Activated CD4-positive, alpha-beta memory T cell treated with anti-CD3 and anti-CD28 coated beads, Interleukin-2, amount 10 ng/mL, durations not matched to agents 7 days and 5 days (primary cell): Measurements from ENCODE around the gene PCDH12. TPM values are rescaled to one million over a fixed set of nuclear protein-coding genes. Genes with fewer than 3 reads are reported as not detected.
"Not testable (repeated sequence)": the region's sequence is repeated elsewhere in the genome, so short reads cannot be mapped to it uniquely, and the experiment has no call there.

ENCODE experiments used
- CTCF ChIA-PET: fragments of 350-600 bp; sonication (Branson Sonifier 250); formaldehyde crosslinking; loops from one replicate; lab custom pipeline; 2021; ENCODE audit warnings: antibody characterized with exemption, inconsistent platforms; lab: Charles Lee
- POLR2A ChIA-PET: fragments of 350-600 bp; sonication (Branson Sonifier 250); formaldehyde crosslinking; loops from one replicate; lab custom pipeline; 2021; ENCODE audit warnings: antibody characterized with exemption; lab: Charles Lee
- DNase-seq: peaks from one replicate; pipeline ENCODE4 v3.0.0-alpha.2; 2020
- H3K27ac Mint-ChIP-seq: one replicate; pipeline ENCODE4 v1.8.0; 2021; ENCODE audit warnings: mild to moderate bottlenecking, mixed read lengths
- H3K27me3 Mint-ChIP-seq: one replicate; pipeline ENCODE4 v1.8.0; 2021; ENCODE audit warnings: mixed read lengths
- H3K36me3 Mint-ChIP-seq: one replicate; pipeline ENCODE4 v1.8.0; 2021; ENCODE audit warnings: low read depth, mixed read lengths
- H3K4me1 Mint-ChIP-seq: one replicate; pipeline ENCODE4 v1.8.0; 2021; ENCODE audit warnings: mixed read lengths
- H3K4me3 Mint-ChIP-seq: one replicate; pipeline ENCODE4 v1.8.0; 2021; ENCODE audit warnings: mild to moderate bottlenecking, mixed read lengths
- H3K9me3 Mint-ChIP-seq: one replicate; pipeline ENCODE4 v1.8.0; 2021; ENCODE audit warnings: mixed read lengths
- total RNA-seq, 2 experiments: library from RNA; stranded (reverse); gene quantifications; one replicate each; pipeline ENCODE4 v1.2.3, GENCODE V29; 2021

Gene PCDH12
- total RNA-seq, 2 experiments from 2014 or later = 2.0 to 2.2 TPM

- Mint-ChIP-seq H3K4me3 (no peak overlapping the region), H3K36me3 (peaks cover 58% of the 10 kb centered on the region), H3K9me3 (no peaks in the 10 kb centered on the region), H3K27me3 (no peaks in the 10 kb centered on the region), H3K27ac (no peak overlapping the region), H3K4me1 (peaks cover 8% of the 10 kb centered on the region)
- POLR2A ChIA-PET = interaction anchor here (1.9 kb wide), 1 partner anchor 10 kb away, joined by 7 read pairs; the partner anchor contains the start of gene DELE1
- CTCF ChIA-PET = interaction anchor here (1.3 kb wide), 1 partner anchor 9 kb away, joined by 3 read pairs; no protein-coding TSS in a partner anchor
- DNase-seq = no peak
Observed at GRCh38 chr5:141933151-141933550, 24.9 kb downstream of the PCDH12 start.

- Mint-ChIP-seq H3K9me3 (no peaks in the 10 kb centered on the region), H3K4me3 (no peak overlapping the region), H3K27me3 (no peaks in the 10 kb centered on the region), H3K4me1 (peaks cover 22% of the 10 kb centered on the region), H3K36me3 (peaks cover 69% of the 10 kb centered on the region), H3K27ac (no peak overlapping the region)
- ChIA-PET CTCF (interaction anchor here (0.6 kb wide), 1 partner anchor 29 kb away, joined by 3 read pairs; no protein-coding TSS in a partner anchor), POLR2A (no interaction called here)
- no peak for DNase-seq
Observed at GRCh38 chr5:141931694-141932093, 26.3 kb downstream of the PCDH12 start.

- H3K4me1 Mint-ChIP-seq = peaks cover 28% of the 10 kb centered on the region
- no peak overlapping the region for H3K4me3 Mint-ChIP-seq
- CTCF ChIA-PET = interaction anchor here (1.4 kb wide), 1 partner anchor 39 kb away, joined by 4 read pairs; the partner anchor contains the start of gene RNF14
- no peaks in the 10 kb centered on the region for H3K9me3 Mint-ChIP-seq
- peaks cover 68% of the 10 kb centered on the region for H3K36me3 Mint-ChIP-seq
- POLR2A ChIA-PET = interaction anchor here (0.7 kb wide), 1 partner anchor 14 kb away, joined by 3 read pairs; no protein-coding TSS in a partner anchor
- H3K27ac Mint-ChIP-seq = no peak overlapping the region
- DNase-seq = no peak
- H3K27me3 Mint-ChIP-seq = no peaks in the 10 kb centered on the region
Observed at GRCh38 chr5:141929398-141930058, 28.5 kb downstream of the PCDH12 start.

GRCh38 chr5:141928051-141928450 is 30.0 kb downstream of the PCDH12 start:
- no peak overlapping the region for H3K4me3 Mint-ChIP-seq
- H3K36me3 Mint-ChIP-seq = peaks cover 66% of the 10 kb centered on the region
- H3K27ac Mint-ChIP-seq = peak overlapping the region; percentile 61
- H3K9me3 Mint-ChIP-seq = no peaks in the 10 kb centered on the region
- H3K27me3 Mint-ChIP-seq = no peaks in the 10 kb centered on the region
- CTCF ChIA-PET = interaction anchor here (1.0 to 2.2 kb wide), 2 partner anchors 33 to 41 kb away, joined by 4 to 6 read pairs; partner anchors contain the start of gene RNF14
- POLR2A ChIA-PET = no interaction called here
- no peak for DNase-seq
- peaks cover 35% of the 10 kb centered on the region for H3K4me1 Mint-ChIP-seq

- POLR2A ChIA-PET = no interaction called here
- Mint-ChIP-seq H3K4me3 (no peak overlapping the region), H3K36me3 (peaks cover 57% of the 10 kb centered on the region), H3K27ac (no peak overlapping the region), H3K9me3 (no peaks in the 10 kb centered on the region), H3K4me1 (peaks cover 41% of the 10 kb centered on the region), H3K27me3 (no peaks in the 10 kb centered on the region)
- CTCF ChIA-PET = interaction anchor here (0.6 to 2.2 kb wide), 3 partner anchors 34 to 43 kb away, joined by 3 to 6 read pairs (median 5); partner anchors contain the start of gene RNF14
- no peak for DNase-seq
Observed at GRCh38 chr5:141926434-141926833, 31.6 kb downstream of the PCDH12 start.

- peak within 1 kb of the TSS; percentile 84 for H3K4me3 Mint-ChIP-seq
- H3K4me1 Mint-ChIP-seq = peaks cover 38% of the 10 kb centered on the region
- H3K9me3 Mint-ChIP-seq = no peaks in the 10 kb centered on the region
- H3K27me3 Mint-ChIP-seq = no peaks in the 10 kb centered on the region
- ChIA-PET CTCF (interaction anchor here (0.6 to 6.3 kb wide), 18 partner anchors 9 to 305 kb away, joined by 3 to 54 read pairs (median 4); partner anchors contain the start of genes DIAPH1, HDAC3, PCDH1 and PCDH12), POLR2A (interaction anchor here (0.7 to 2.9 kb wide), 23 partner anchors 8 to 315 kb away, joined by 3 to 49 read pairs (median 5); partner anchors contain the start of genes FCHSD1, PCDH12 and RNF14)
- H3K36me3 Mint-ChIP-seq = peaks cover 35% of the 10 kb centered on the region
- peak within 1 kb of the TSS; percentile 83 for H3K27ac Mint-ChIP-seq
- peak; percentile 94 for DNase-seq
Observed at GRCh38 chr5:141923448-141924313, 34.3 kb downstream of the PCDH12 start, which contains the start of gene DELE1. TSS of gene DELE1 (plus strand) at chr5:141923871. CDS start at chr5:141923942, 71 bp downstream.

- not testable (repeated sequence) for DNase-seq, H3K9me3 Mint-ChIP-seq, H3K27me3 Mint-ChIP-seq
- Mint-ChIP-seq H3K36me3 (peaks cover 28% of the 10 kb centered on the region), H3K4me3 (peak overlapping the region; percentile 84), H3K4me1 (peaks cover 31% of the 10 kb centered on the region), H3K27ac (peak overlapping the region; percentile 83)
- ChIA-PET CTCF (interaction anchor here (0.6 to 6.3 kb wide), 17 partner anchors 8 to 304 kb away, joined by 3 to 54 read pairs (median 4); partner anchors contain the start of genes DIAPH1, HDAC3, PCDH1 and PCDH12), POLR2A (interaction anchor here (0.7 to 2.9 kb wide), 22 partner anchors 9 to 315 kb away, joined by 3 to 49 read pairs (median 5); partner anchors contain the start of genes FCHSD1, PCDH12 and RNF14)
Observed at GRCh38 chr5:141922827-141923447, 35.1 kb downstream of the PCDH12 start.

- Mint-ChIP-seq H3K27ac (no peak overlapping the region), H3K4me1 (peaks cover 18% of the 10 kb centered on the region), H3K27me3 (peaks cover 12% of the 10 kb centered on the region), H3K4me3 (no peak overlapping the region), H3K36me3 (peaks cover 12% of the 10 kb centered on the region), H3K9me3 (no peaks in the 10 kb centered on the region)
- POLR2A ChIA-PET = no interaction called here
- DNase-seq = no peak
- CTCF ChIA-PET = interaction anchor here (2.1 to 6.3 kb wide), 2 partner anchors 40 to 229 kb away, joined by 6 to 54 read pairs; no protein-coding TSS in a partner anchor
Observed at GRCh38 chr5:141920771-141921170, 37.2 kb downstream of the PCDH12 start.

- CTCF ChIA-PET = interaction anchor here (1.1 to 6.3 kb wide), 2 partner anchors 41 to 226 kb away, joined by 3 to 54 read pairs; no protein-coding TSS in a partner anchor
- POLR2A ChIA-PET = no interaction called here
- Mint-ChIP-seq H3K4me3 (no peak overlapping the region), H3K27ac (no peak overlapping the region), H3K36me3 (peaks cover 6% of the 10 kb centered on the region), H3K27me3 (peaks cover 24% of the 10 kb centered on the region), H3K9me3 (no peaks in the 10 kb centered on the region), H3K4me1 (peaks cover 17% of the 10 kb centered on the region)
- no peak for DNase-seq
Observed at GRCh38 chr5:141919218-141920119, 38.5 kb downstream of the PCDH12 start.

GRCh38 chr5:141917760-141918159 is 40.2 kb downstream of the PCDH12 start:
- no peak for DNase-seq
- H3K4me3 Mint-ChIP-seq = no peak overlapping the region
- no peaks in the 10 kb centered on the region for H3K36me3 Mint-ChIP-seq
- peaks cover 38% of the 10 kb centered on the region for H3K27me3 Mint-ChIP-seq
- ChIA-PET POLR2A (interaction anchor here (1.0 kb wide), 1 partner anchor 43 kb away, joined by 4 read pairs; no protein-coding TSS in a partner anchor), CTCF (interaction anchor here (1.3 to 1.5 kb wide), 2 partner anchors 43 to 253 kb away, joined by 3 to 5 read pairs; no protein-coding TSS in a partner anchor)
- H3K4me1 Mint-ChIP-seq = peaks cover 14% of the 10 kb centered on the region
- H3K27ac Mint-ChIP-seq = no peak overlapping the region
- no peaks in the 10 kb centered on the region for H3K9me3 Mint-ChIP-seq

- Mint-ChIP-seq H3K4me3 (no peak overlapping the region), H3K4me1 (peaks cover 10% of the 10 kb centered on the region), H3K27me3 (peaks cover 42% of the 10 kb centered on the region), H3K27ac (no peak overlapping the region), H3K36me3 (no peaks in the 10 kb centered on the region), H3K9me3 (no peaks in the 10 kb centered on the region)
- ChIA-PET CTCF (interaction anchor here (1.1 to 3.8 kb wide), 4 partner anchors 36 to 224 kb away, joined by 4 to 19 read pairs (median 5); partner anchors contain the start of gene RNF14), POLR2A (interaction anchor here (1.2 to 1.8 kb wide), 3 partner anchors 8 to 53 kb away, joined by 3 to 7 read pairs (median 5); partner anchors contain the start of genes DELE1, PCDH12 and RNF14)
- no peak for DNase-seq
Observed at GRCh38 chr5:141916522-141916921, 41.5 kb downstream of the PCDH12 start.
